Activated naive CD4-positive, alpha-beta T cell treated with anti-CD3 and anti-CD28 coated beads for 36 hours (primary cell): Measurements from ENCODE around the gene JAKMIP1. TPM values are rescaled to one million over a fixed set of nuclear protein-coding genes. Genes with fewer than 3 reads are reported as not detected.
"Not testable (repeated sequence)": the region's sequence is repeated elsewhere in the genome, so short reads cannot be mapped to it uniquely, and the experiment has no call there.

Experiments used
- CTCF ChIA-PET: fragments of 350-600 bp; sonication (Branson Sonifier 250); formaldehyde crosslinking; loops from one replicate; lab custom pipeline; 2021; ENCODE audit warnings: antibody characterized with exemption; lab: Charles Lee
- DNase-seq: peaks from one replicate; pipeline ENCODE4 v3.0.0-alpha.2; 2020
- H3K27ac Mint-ChIP-seq: one replicate; pipeline ENCODE4 v1.8.0; 2021; ENCODE audit warnings: mild to moderate bottlenecking, mixed read lengths
- H3K27me3 Mint-ChIP-seq: one replicate; pipeline ENCODE4 v1.8.0; 2021; ENCODE audit warnings: low read depth, mixed read lengths
- H3K36me3 Mint-ChIP-seq: one replicate; pipeline ENCODE4 v1.8.0; 2021; ENCODE audit warnings: low read depth, mixed read lengths
- H3K4me1 Mint-ChIP-seq: one replicate; pipeline ENCODE4 v1.8.0; 2021; ENCODE audit warnings: low read depth, mixed read lengths
- H3K4me3 Mint-ChIP-seq: one replicate; pipeline ENCODE4 v1.8.0; 2021; ENCODE audit warnings: mild to moderate bottlenecking, moderate library complexity, mixed read lengths
- H3K9me3 Mint-ChIP-seq: one replicate; pipeline ENCODE4 v1.8.0; 2021; ENCODE audit warnings: mixed read lengths
- intact Hi-C: fragments of 100-400 bp; cut with micrococcal nuclease; formaldehyde crosslinking; loops from one replicate; pipeline ENCODE4 v1.15.1; 2023
- total RNA-seq, 2 experiments: library from RNA; stranded (reverse); gene quantifications; one replicate each; pipeline ENCODE4 v1.2.3, GENCODE V29; 2021

JAKMIP1 gene
- total RNA-seq, 2 experiments from 2014 or later = 0.27 to 0.50 TPM

- DNase-seq = no peak
- Mint-ChIP-seq H3K27ac (no peak overlapping the region), H3K27me3 (peaks cover 4% of the 10 kb centered on the region), H3K9me3 (no peaks in the 10 kb centered on the region), H3K4me1 (no peaks in the 10 kb centered on the region), H3K4me3 (no peak overlapping the region), H3K36me3 (no peaks in the 10 kb centered on the region)
- CTCF ChIA-PET = interaction anchor here (1.1 kb wide), 1 partner anchor 14 kb away, joined by 3 read pairs; no protein-coding TSS in a partner anchor
- intact Hi-C loops = no loop called here
Measured at GRCh38 chr4:6017800-6018199, 182.5 kb downstream of the JAKMIP1 start.

GRCh38 chr4:6017030-6017429 lies 183.3 kb downstream of the JAKMIP1 start:
- no peaks in the 10 kb centered on the region for H3K9me3 Mint-ChIP-seq
- H3K4me3 Mint-ChIP-seq = no peak overlapping the region
- DNase-seq = no peak
- peaks cover 4% of the 10 kb centered on the region for H3K27me3 Mint-ChIP-seq
- H3K36me3 Mint-ChIP-seq = no peaks in the 10 kb centered on the region
- H3K27ac Mint-ChIP-seq = no peak overlapping the region
- CTCF ChIA-PET = no interaction called here
- intact Hi-C loops = no loop called here
- H3K4me1 Mint-ChIP-seq = no peaks in the 10 kb centered on the region

DNA sequence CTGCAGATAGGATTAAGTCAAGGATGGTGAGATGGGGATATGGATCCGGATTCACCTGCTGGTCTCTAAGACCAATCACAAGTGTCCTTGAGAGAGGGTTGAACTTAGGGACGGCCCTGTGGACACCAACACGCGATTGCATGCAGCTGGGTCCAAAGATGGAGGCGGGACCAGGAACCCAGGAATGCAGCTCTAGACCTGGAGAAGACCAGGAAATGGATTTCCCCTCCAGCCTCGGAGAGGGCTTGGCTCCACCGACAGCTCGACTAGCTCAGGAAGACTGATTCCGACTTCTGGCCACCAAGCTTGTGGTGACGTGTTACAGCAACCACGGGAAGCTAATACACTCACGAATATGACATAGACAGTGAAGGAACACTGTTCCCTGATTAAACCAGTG lies 186.8 kb downstream of the JAKMIP1 start:
- CTCF ChIA-PET = interaction anchor here (1.3 kb wide), 1 partner anchor 14 kb away, joined by 3 read pairs; no protein-coding TSS in a partner anchor
- Mint-ChIP-seq H3K36me3 (no peaks in the 10 kb centered on the region), H3K4me1 (no peaks in the 10 kb centered on the region), H3K27me3 (peaks cover 15% of the 10 kb centered on the region), H3K9me3 (no peaks in the 10 kb centered on the region), H3K4me3 (no peak overlapping the region), H3K27ac (no peak overlapping the region)
- intact Hi-C loops = no loop called here
- no peak for DNase-seq

DNA sequence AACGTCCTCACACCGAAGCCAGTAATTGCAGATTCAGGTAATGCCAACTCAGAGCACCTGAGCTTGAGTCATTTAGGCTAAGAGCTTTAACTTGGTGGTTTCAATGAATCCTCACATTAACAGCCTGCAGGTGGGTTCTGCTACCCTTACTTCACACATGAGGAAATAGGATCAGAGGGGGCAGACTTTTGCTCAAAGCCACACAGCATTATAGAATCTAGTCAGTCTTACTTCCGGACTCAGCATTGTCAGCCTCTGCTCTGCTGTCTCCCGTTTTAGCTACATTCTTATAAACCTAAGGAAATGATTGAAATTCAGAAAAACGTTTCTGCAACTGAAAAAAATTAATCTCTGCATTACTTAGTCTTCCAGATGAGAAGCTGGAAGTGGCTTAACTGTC lies 188.1 kb downstream of the JAKMIP1 start:
- DNase-seq = no peak

DNA sequence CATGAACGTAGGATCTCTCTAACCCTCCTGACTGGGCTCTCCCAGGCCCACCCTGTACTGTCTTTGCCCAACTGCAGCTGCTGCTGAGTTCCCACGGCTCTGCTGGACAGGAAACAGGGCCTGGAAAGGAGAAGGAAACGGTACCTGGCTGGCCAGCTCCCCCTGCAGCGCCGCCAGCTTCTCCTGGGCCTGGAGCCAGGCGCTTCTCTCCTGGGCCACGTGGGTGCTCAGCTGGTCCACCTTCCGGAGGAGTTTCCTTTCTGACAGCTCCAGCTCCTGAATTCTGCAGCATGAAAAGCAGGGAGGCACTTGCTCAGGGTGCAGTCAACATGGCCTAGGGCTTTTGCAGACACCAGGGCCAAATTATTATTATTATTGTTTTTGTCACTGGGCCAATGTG lies 188.7 kb downstream of the JAKMIP1 start:
- CTCF ChIA-PET = interaction anchor here (1.1 to 1.3 kb wide), 2 partner anchors 9 to 37 kb away, joined by 5 to 7 read pairs; no protein-coding TSS in a partner anchor
- Mint-ChIP-seq H3K4me1 (no peaks in the 10 kb centered on the region), H3K27me3 (peaks cover 24% of the 10 kb centered on the region), H3K27ac (no peak overlapping the region), H3K4me3 (no peak overlapping the region), H3K9me3 (no peaks in the 10 kb centered on the region), H3K36me3 (no peaks in the 10 kb centered on the region)
- intact Hi-C loops = no loop called here
- no peak for DNase-seq

More for the DNA sequence above, 188.1 kb downstream of the JAKMIP1 start:
- Mint-ChIP-seq H3K9me3 (no peaks in the 10 kb centered on the region), H3K27me3 (peaks cover 20% of the 10 kb centered on the region), H3K27ac (no peak overlapping the region), H3K4me1 (no peaks in the 10 kb centered on the region), H3K4me3 (no peak overlapping the region), H3K36me3 (no peaks in the 10 kb centered on the region)
- intact Hi-C loops = no loop called here
- CTCF ChIA-PET = interaction anchor here (1.3 kb wide), 1 partner anchor 8 kb away, joined by 5 read pairs; no protein-coding TSS in a partner anchor

DNA sequence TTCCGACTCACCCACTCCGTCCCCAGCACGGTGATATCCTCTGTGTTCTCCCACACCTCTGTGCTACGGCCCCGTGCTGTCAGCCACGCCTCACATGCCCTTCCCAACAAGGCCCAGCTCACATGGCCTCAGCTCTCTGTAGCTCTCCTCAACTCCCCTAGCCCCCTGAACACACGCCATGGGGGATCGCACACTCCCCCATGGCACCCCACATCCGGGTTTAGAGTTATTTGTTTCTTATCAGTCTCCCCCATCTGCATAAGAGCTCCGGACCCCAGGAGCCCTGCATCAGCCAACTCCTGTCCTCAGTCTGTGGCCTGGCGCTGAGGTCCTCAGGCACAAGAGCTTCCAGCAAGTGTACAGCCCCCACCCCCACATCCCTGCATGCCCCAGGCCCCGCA lies 189.1 kb downstream of the JAKMIP1 start:
- no peak for DNase-seq
- H3K27ac Mint-ChIP-seq = no peak overlapping the region

GRCh38 chr4:6010789-6011188 lies 189.6 kb downstream of the JAKMIP1 start:
- H3K27me3 Mint-ChIP-seq = peaks cover 24% of the 10 kb centered on the region
- CTCF ChIA-PET = interaction anchor here (1.0 to 1.1 kb wide), 2 partner anchors 9 to 38 kb away, joined by 5 to 7 read pairs; no protein-coding TSS in a partner anchor
- no peak for DNase-seq
- no peak overlapping the region for H3K27ac Mint-ChIP-seq
- intact Hi-C loops = no loop called here
- no peaks in the 10 kb centered on the region for H3K4me1 Mint-ChIP-seq
- H3K36me3 Mint-ChIP-seq = no peaks in the 10 kb centered on the region
- H3K4me3 Mint-ChIP-seq = no peak overlapping the region
- no peaks in the 10 kb centered on the region for H3K9me3 Mint-ChIP-seq

More for the DNA sequence above, 189.1 kb downstream of the JAKMIP1 start:
- H3K4me3 Mint-ChIP-seq = no peak overlapping the region
- CTCF ChIA-PET = interaction anchor here (1.1 to 1.3 kb wide), 2 partner anchors 9 to 38 kb away, joined by 5 to 7 read pairs; no protein-coding TSS in a partner anchor
- H3K27me3 Mint-ChIP-seq = peaks cover 24% of the 10 kb centered on the region
- no peaks in the 10 kb centered on the region for H3K4me1 Mint-ChIP-seq
- no peaks in the 10 kb centered on the region for H3K9me3 Mint-ChIP-seq
- no peaks in the 10 kb centered on the region for H3K36me3 Mint-ChIP-seq
- intact Hi-C loops = no loop called here

- H3K36me3 Mint-ChIP-seq = no peaks in the 10 kb centered on the region
- DNase-seq = no peak
- no peaks in the 10 kb centered on the region for H3K4me1 Mint-ChIP-seq
- no peak overlapping the region for H3K4me3 Mint-ChIP-seq
- intact Hi-C loops = no loop called here
- H3K27me3 Mint-ChIP-seq = peaks cover 24% of the 10 kb centered on the region
- H3K9me3 Mint-ChIP-seq = no peaks in the 10 kb centered on the region
- CTCF ChIA-PET = interaction anchor here (0.6 to 1.3 kb wide), 2 partner anchors 12 to 92 kb away, joined by 3 to 7 read pairs; no protein-coding TSS in a partner anchor
- H3K27ac Mint-ChIP-seq = no peak overlapping the region
Measured at GRCh38 chr4:6009452-6009851, 190.9 kb downstream of the JAKMIP1 start.

DNA sequence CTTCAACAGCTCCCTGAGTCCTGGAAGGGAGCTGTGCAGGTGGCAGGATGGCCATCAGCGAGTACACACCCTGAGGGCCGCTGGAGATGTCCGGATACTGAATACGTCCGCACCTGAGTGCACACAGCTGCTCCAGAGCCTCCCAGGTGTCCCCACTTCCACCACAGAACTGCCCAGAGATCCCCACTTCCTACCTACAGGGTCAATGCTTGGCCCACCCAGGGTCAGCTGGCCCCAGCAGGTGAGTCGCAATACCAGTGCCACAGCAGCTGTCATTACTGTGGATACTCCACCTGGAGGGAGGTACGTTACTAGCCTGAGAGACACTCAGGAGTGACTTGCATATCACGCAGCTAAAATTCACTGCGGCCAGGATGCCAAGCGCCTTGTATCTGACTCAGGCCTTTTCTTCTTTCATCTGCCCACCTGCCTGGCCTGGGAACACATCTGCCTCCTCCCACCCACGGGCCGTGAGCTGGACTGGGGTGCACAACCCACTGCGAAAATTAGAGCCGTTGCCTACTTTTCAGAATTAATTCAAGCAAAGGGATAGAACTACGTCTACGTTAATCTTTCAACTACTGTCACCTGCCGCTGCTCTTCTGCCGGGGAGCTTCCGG lies 191.5 kb downstream of the JAKMIP1 start:
- Mint-ChIP-seq H3K36me3 (no peaks in the 10 kb centered on the region), H3K27ac (no peak overlapping the region), H3K4me1 (no peaks in the 10 kb centered on the region), H3K9me3 (no peaks in the 10 kb centered on the region), H3K27me3 (peaks cover 24% of the 10 kb centered on the region), H3K4me3 (no peak overlapping the region)
- no peak for DNase-seq
- intact Hi-C loops = no loop called here
- CTCF ChIA-PET = interaction anchor here (0.6 to 1.3 kb wide), 2 partner anchors 12 to 93 kb away, joined by 3 to 7 read pairs; no protein-coding TSS in a partner anchor

DNA sequence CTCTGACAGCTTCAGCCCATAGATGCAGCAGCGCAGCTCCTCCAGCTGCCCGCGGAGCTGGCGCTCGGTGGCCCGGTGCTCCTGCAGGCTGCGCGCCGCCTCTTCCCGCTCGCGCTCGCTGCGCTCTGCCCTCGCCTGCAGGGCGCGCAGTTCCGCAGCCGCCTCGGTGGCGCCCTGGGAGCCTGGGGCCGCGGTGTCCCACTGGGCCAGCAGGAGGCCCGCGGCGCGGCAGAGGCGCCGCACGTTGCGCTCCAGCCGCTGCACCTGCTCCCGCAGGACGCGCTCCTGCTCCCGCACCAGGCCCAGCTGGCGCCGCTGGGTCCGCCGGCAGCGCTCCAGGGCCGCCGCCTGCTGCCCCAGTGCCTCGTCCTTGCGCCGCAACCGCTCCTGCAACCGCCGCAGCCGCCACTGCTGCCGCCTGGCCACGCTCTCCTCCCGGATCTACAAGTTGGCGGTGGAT lies 192.2 kb downstream of the JAKMIP1 start:
- Mint-ChIP-seq H3K27me3 (peaks cover 24% of the 10 kb centered on the region), H3K4me1 (no peaks in the 10 kb centered on the region), H3K4me3 (no peak overlapping the region), H3K27ac (no peak overlapping the region), H3K36me3 (no peaks in the 10 kb centered on the region), H3K9me3 (no peaks in the 10 kb centered on the region)
- no peak for DNase-seq
- intact Hi-C loops = no loop called here
- CTCF ChIA-PET = no interaction called here

GRCh38 chr4:6005175-6005574 lies 195.2 kb downstream of the JAKMIP1 start:
- no peaks in the 10 kb centered on the region for H3K36me3 Mint-ChIP-seq
- no peaks in the 10 kb centered on the region for H3K9me3 Mint-ChIP-seq
- peaks cover 18% of the 10 kb centered on the region for H3K27me3 Mint-ChIP-seq
- H3K4me3 Mint-ChIP-seq = no peak overlapping the region
- no peak for DNase-seq
- intact Hi-C loops = no loop called here
- CTCF ChIA-PET = no interaction called here
- no peak overlapping the region for H3K27ac Mint-ChIP-seq
- no peaks in the 10 kb centered on the region for H3K4me1 Mint-ChIP-seq

GRCh38 chr4:6003485-6003884 lies 196.9 kb downstream of the JAKMIP1 start:
- H3K4me1 Mint-ChIP-seq, H3K4me3 Mint-ChIP-seq, H3K9me3 Mint-ChIP-seq, H3K27ac Mint-ChIP-seq, H3K27me3 Mint-ChIP-seq, intact Hi-C loops, DNase-seq, CTCF ChIA-PET, H3K36me3 Mint-ChIP-seq: not testable (repeated sequence)

GRCh38 chr4:6002926-6003325 lies 197.4 kb downstream of the JAKMIP1 start:
- DNase-seq = no peak
- CTCF ChIA-PET = no interaction called here
- no peaks in the 10 kb centered on the region for H3K4me1 Mint-ChIP-seq
- H3K27ac Mint-ChIP-seq = no peak overlapping the region
- H3K36me3 Mint-ChIP-seq = no peaks in the 10 kb centered on the region
- H3K4me3 Mint-ChIP-seq = no peak overlapping the region
- intact Hi-C loops = no loop called here
- H3K27me3 Mint-ChIP-seq = peaks cover 8% of the 10 kb centered on the region
- H3K9me3 Mint-ChIP-seq = no peaks in the 10 kb centered on the region
